Stimulated activated CD8-positive, alpha-beta memory T cell treated with anti-CD3 and anti-CD28 coated beads, Interleukin-7, amount 100 ng/mL, for 1 hour (primary cell): ENCODE results near the gene ARMC2.
"Not testable (repeated sequence)": the region's sequence is repeated elsewhere in the genome, so short reads cannot be mapped to it uniquely, and the experiment has no call there.

Experiments
- DNase-seq, 2 donors: peaks; one replicate each; pipeline ENCODE4 v3.0.0-alpha.2; 2020; ENCODE audit warnings: low read depth in 2 of 2

Gene ARMC2

DNA sequence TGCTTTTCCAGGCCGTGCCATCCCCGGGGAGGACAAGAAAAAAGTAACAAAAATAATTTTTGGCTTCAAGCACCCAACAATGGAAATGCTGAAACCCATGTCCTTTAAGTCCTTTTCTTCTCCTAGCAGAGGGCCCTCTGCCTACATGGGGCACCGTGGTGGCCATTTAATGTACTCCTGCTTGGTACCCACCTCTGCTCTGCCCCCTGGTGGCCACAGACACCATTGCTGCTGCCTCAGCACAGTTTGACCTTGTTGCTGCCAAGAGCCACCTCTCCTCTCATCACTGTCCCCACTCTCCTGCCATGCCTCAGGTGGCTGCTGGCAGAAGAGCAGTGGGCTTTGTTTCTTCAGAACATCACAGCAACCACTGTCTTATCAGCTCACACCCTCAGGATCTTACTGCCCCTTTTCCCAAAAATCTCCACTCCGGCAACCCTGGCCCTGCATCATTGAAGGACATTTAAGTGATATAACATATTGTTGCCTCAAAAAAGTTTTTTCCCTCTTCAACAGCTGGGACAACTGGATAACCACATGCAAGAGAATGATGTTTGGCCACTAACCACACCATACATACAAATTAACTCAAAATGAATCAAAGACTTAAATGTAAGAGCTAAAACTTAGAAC is 12.9 kb upstream of the ARMC2 start:
- DNase-seq: peak; percentile 64 to 74

DNA sequence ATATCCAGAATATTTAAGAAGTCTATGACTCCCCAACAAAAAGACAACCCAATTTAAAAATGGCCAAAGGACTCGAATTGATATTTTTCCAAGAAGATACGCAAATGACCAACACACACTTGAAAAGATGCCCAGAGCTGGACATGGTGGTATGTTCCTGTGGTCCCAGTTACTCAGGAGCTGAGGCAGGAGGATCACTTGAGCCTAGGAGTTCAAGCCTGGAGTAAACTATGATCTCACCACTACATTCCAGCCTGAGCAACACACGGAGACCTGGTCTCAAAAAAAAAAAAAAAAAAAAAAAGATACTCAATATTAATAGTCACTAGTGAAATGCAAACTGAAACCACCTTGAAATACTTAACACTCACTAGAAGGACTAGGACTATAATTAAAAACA is 12.2 kb upstream of the ARMC2 start:
- no peak for DNase-seq

DNA sequence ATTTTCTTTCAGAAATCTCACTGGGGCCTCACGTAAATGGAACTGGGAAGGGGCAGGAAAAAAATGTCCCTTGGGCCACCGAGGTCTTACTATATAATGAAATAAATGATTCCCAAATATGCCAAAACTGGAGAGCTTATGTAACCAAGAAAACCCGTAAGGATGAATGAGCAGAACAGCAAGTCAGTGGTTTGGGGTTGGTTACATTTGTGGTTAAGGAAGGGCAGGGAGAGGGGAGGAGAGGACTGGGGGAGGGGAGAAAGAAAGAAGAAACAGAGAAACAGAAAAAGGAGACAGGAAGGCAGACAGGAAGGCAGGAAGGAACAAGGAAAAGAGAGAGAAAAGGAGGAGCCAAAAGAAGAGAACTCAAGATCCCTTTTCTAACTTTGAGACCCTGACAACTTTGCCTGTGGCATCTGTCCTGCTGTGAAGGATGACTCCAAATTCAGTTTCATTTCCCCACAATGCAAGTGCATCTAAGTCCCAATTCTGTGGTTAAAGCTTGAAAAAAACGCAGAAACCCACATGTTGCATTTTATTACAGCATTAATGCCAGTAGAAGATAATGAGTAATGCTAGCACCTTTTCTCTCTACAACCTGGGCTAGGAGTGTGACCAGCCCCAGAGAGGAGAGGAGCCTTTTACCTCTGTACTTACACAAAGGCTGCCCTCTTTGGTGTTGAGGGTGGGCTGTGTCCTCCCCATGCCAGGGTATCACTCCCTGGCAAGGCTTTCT is 10.8 kb upstream of the ARMC2 start:
- no peak for DNase-seq

DNA sequence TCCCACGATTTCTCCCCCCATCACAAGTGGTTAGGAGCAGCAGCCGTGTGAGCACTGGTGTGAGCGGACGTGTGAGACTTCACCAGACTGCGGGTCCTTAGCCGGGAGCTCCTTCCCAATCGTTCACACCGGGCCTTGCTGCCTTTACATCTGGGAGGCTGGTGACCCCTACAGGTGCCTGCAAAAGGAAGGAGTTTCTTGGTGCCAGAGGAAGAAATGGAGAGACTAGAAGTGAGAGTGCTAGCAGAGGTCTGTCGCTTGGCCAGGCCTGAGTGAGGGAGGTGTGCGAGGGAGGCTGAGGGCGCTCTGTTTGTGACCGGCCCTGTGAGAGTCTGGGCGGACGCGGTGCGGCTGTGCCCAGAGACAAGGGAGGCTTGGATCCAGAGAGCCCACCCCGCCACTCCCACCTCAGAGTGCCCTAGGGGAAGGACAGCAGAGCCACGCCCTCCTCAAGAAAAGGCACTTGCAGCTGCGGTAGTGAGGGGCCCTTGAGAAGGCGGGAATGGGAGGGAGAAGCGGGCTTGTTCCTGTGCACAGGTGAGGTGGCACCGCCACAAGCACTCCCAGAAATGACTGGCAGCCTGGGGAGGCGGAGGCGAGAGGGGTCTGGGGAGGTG is 10.0 kb upstream of the ARMC2 start:
- no peak for DNase-seq

DNA sequence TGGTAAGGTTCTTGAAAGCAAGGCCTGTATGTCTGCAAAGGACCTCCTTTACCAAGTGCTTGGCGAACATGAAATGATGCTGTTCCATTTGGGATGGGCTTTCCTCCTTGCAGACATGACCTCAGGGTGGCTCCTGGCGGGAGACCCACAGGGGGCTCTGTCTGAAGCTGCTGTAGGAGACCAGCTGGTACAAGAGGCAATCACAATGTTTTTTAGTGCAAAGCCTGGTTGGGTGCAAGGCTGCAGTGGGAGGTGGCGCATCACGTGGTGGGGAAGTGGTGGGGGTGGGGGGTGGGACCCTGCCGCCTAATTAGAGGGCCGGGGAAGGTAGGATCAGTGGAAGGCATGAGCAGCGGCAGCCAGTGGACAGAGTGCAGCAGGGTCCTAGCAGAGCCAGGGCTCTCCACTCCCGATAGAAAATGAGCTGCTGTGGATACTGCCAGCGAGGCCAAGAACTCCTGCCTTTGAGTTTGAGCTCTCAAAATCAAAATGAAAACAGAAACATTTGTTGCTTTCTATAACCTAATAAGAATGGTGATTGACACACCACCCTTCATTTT is 9.1 kb upstream of the ARMC2 start:
- no peak for DNase-seq

DNA sequence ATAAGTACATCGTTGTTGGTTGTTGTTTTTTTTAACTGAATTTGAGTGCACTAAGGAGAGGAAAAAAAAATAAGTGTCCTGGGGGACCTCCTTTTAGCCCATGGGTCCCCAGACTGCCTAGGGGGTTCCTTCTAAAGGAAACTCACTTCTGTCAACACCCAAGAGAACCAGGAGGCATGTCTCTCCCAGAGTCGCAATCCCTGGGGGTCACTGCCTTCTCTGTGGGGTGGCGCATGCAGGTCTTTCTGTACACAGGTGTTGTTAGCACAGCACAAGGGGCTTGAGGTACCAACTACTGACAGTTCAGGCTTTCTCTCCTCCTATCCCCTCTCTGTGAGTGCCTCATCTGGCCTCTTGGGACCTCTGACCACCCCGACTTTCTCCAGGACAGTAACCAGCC is 7.3 kb upstream of the ARMC2 start:
- DNase-seq: no peak

DNA sequence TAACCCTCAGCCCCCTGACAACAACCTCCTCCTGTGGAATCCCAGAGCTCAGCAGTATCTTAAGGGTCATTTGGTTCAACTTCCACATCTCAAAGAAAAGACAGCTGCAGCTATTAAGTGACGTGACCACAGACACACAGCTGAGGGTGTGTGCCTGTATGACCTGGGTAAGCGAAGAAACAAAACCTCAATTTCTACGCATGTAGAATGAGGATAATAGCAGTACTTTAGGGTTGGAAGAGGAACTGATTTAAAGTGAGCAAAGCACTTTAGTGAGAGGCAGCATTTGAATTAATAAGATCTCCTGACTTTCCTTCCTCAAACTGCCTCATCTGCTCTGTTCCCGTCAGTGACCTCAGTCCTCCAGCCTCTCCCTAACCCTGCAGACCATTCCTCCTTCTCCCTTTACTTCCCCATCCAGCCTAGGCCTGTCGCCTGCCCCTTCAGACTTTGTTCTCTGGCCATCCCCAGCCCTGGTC is 6.8 kb upstream of the ARMC2 start:
- DNase-seq: no peak

DNA sequence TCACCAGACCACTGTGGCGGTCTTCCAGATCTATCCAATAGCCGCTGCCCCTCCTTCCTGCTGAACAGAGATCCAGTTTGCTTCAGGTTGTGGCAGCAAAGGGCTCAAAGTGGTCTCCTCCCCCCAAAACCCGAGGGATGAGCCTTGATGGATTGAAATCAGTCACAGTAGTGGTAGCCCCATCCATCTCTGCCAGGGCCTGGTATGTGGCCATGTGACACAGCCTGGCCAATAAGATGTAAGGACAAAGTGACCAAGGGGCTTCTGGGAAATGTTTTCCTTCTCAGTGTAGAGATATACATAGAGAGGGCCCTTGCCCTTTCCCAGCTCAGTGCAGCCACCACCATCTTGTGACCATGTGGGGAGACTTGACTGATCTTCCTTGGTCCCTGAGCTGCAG is 4.1 kb upstream of the ARMC2 start:
- no peak for DNase-seq

DNA sequence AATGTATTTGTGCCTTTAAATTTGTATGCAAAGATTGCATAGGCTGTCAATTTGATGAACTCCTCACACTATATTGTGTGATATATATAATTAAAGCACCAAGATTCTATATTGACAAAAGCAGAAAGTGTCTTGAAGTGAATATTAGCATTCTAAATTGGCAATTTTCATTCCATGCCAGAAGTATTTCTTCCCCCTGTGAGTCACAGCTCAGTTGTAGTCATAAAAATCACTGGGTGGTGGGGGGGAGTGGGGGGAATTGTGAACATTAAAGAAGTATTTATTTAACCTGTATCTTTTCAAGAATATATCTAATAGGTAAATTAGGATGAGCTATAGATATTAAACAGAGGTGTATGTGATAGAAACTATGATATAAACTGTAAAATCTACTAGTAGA is 3.1 kb upstream of the ARMC2 start:
- DNase-seq: no peak

DNA sequence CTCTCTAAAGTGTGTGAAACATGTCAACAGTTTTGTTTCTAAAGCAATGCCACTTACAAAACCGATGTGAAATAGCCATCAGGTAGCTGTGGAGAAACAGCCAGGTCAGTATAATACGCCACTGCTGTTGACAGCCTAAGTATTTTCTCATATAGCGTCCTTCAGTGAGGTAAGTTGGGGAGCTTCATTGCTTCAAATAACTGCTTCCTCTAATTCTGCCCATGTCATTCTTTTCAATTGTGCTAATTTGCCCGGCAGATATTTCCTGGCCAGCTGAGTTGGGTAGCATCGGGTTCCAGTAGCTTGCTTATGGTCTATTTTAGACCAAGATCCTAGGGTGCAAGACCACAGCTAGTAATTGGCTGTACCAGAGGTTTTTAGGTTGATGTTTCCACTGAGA is 2.1 kb upstream of the ARMC2 start:
- no peak for DNase-seq

DNA sequence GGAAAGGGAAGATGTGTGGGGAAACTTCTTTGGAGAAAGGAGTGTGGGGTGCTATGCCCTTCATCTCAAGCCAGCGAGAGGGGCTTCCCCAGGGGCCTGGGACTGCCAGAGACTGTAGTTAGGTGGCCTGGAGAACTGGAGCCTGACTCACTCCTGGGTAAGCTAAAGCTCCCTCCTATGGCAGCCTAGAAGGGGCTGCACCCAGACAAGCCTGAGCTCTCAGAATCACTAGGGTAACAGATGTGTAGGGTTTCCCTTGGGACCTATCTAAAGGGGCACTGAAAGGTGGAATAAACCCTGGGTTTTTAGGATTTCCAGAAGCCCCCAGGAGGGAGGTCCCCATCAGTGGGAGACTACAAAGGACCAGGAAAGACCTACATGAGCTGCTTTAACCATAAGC is 1.6 kb upstream of the ARMC2 start:
- no peak for DNase-seq

DNA sequence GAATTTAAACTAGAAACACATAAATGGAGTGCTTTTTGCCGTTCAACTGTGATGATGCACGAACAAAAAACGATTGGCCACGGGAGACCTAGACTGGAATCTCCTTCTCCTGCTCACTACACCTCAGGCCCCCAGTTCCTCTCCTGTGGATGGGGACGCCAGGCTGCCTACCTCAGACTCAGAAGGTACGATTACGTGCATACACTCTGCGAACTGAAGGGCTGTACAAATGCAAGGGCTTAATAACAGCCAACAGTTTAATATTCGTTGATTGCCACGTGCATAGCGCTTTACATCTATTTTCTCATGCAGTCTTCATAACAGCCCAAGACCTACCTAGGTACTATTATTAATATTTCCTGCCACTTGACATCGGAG is 495 bp upstream of the ARMC2 start:
- DNase-seq: no peak

DNA sequence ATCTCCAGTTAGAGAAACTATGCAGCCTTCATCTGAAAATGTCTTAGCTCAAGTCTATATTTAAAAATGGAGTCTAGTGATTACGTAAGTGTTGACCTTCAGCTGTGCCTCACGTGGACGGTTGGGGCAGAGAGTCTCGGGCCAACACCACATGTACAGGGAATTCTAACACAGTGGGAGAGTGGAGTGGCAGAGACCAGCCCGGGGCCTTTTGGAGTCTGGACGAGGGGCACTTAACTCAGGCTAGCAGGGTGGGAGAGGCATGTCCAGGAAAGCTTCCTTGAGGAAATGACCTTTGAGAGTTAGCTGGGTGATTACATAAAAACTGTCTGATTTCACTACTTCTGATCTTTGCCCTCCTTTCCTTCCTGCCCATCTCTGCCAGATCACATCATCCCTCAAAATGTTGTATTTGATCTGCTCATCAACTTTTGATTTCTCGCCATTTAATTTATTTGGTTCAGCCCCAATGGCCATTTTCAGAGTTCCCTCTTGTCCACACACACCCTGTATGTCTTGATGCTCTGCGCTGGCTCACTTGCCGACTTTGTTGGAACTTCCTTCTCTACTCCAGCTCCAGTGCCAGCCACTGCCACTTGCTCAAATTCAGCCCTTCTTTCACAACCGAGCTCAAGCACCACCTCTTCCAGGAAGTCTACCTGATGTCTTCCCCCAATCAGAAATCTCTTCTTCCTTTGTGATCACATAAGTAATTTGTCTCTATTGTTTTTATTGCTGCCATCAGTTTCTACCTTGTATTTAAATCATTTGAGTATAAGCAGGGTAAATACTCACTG is 2.6 kb downstream of the ARMC2 start:
- no peak for DNase-seq

DNA sequence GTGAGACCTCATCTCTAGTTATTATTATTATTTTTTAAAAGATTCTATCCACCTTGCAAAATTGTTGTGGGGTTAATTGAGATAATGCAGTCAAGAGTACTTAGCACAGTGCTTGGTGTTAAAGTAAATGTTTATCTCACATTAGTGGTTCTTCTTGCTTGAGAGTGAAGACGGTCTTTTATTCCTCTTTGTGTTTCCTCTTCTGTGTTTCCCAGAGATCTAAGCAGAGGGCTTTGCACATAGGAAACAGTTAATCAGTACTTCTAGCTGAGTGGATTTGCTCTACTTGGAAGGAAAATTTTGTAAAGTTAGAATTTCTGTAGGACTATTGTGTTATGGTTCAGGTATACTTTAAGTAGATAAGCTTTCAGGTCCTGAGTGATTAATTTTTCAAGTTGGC is 3.5 kb downstream of the ARMC2 start:
- DNase-seq: no peak

DNA sequence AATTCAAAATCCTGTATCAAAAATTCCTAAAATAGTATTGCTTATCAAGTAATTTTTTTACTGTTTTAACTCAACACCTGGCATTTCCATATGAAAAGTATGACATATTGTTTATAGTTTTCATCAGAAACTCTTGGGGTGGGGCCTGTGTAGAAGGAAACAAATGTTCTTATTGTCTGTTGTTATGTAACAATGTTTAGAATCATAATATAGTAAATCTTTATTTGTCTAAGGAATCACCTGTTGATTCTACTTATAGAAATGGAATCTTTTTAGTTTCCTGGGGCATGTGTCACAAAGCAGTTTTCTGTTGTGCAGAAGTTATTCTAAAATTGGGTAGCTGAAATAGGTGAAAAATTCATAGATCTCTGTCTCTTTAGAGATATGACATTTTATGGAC is 4.9 kb downstream of the ARMC2 start:
- no peak for DNase-seq

DNA sequence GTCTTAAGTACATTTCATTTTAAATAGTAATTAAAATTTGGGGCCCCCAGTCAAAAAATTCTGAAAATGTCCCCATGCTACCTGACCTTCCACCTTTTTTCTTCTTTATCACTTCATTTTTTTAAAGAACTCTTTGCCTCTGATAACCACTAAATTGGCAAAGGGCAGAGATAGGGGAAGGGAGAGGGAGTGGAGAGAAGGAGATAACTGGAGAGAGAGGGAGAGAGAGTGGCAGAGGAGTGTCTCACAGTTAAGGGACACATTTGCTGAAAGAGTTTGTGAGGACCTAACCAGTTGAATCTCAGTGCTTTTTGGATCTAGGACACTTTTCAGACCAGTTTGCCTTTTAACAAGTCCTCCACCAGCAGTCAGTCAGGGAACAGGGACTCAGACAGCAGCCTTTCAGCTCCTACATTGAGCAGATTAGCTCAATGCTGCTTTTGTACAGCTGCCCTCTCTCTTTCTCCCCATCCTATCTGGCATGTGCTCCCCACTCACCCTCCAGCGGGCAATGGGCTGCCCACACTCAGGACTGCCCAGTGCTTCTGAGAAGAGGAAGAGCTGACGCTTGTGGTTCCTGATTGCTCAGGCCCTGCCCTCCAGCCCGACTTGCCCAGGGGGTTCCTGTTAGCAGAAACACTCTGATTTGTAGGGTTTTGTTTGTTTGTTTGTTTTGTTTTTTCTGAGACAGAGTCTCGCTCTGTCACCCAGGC is 14.4 kb downstream of the ARMC2 start:
- DNase-seq: no peak

DNA sequence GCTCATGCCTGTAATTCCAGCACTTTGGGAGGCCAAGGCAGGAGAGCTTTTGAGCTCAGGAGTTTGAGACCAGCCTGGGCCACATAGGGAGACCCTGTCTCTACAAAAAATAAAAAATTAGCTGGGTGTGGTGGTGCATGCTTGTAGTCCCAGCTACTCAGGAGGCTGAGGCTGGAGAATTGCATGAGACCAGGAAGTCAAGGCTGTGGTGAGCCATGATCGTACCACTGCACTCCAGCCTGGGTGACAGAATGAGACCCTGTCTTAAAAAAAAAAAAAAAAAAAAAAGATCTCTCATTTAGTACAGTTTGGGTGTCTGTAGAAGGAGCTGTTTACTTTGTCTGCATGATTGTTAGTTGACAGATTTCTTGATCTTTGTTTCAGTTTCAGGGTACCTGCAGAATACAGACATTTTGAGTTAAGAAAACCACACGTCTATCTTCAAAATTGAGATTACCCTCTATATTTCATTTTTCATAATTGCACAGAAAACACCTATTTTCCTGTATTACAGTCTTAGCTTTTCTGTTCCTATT is 17.6 kb downstream of the ARMC2 start:
- DNase-seq: not testable (repeated sequence)

DNA sequence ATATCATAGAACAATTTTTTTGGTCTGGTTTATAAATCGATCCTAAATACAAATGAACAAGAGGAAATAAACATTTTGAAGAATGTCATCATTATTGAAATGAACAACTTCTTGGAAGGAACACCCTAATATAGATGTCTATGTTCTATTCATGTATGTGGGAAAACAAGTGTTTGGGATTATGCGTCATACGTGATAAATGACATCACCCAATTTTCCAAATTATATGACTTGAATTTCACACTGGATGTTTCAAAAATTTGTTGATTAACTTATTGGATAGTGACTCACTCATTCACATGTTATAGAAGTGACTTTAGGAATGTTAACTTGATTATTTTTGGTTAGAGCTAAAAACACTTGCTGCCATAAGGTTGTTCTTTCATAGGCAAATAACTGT is 18.6 kb downstream of the ARMC2 start:
- DNase-seq: no peak

DNA sequence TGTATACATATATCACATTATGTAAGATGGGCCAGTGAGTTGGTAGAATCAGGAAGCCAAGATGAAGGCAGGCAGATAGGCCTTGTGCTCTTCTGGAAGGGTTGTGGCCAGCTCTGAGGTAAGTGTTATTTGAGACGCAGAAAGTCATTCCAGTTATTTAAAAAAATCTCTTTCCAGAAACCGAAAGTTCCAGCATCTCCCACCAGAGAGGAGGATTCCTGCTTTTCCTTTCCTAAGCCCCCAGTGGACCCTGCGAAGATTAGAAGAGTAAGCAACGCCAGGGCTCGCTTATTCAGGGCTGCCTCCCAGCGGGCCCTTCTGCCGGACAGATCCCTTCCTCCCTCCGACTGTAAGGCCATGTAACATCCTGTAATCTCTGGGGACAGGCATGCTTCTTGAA is 20.4 kb downstream of the ARMC2 start:
- DNase-seq: no peak

DNA sequence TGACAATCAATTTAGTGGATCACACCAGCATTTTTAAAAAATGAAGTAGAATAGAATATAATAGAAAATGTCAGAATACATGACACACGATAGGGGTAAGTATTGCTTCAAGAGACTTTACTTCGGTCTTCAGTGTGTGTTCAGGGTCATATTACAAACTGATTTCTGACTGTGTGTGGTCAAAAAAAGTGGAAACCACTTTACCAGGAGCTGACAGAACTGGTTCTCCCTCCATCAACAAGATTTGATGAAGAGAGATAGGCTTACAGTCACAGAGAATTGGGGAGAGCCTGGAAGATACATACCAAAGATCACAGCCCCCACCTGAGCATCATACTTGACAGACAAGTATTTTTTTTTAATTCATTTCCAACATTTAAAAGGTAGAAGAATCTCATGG is 21.7 kb downstream of the ARMC2 start:
- DNase-seq: no peak

DNA sequence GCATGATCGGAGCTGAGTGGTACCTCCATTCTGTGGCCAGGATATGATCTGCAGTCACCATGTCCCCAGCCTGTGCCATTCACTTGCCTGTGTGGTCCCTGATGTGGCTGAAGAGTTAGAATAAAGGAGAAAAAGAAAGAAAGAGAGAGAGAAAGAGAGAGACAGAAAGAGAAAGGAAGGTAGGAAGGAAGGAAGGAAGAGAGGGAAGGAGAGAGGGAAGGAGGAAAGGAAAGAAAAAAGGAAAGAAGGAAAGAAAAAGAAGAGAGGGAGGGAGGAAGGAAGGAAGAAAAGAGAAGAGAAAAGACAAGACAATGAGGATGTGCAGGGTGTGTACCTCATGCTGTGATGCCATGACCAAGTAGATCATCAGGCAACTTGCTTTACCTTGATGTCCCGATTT is 22.1 kb downstream of the ARMC2 start:
- DNase-seq: no peak
